Measurements from ENCODE around the gene FKBP15. TPM values are rescaled to one million over a fixed set of nuclear protein-coding genes. Genes with fewer than 3 reads are reported as not detected.

The FKBP15 gene
- total RNA-seq, 3 donors from 2014 or later, result 26.6 to 30.9 (median 26.8) TPM

DNA sequence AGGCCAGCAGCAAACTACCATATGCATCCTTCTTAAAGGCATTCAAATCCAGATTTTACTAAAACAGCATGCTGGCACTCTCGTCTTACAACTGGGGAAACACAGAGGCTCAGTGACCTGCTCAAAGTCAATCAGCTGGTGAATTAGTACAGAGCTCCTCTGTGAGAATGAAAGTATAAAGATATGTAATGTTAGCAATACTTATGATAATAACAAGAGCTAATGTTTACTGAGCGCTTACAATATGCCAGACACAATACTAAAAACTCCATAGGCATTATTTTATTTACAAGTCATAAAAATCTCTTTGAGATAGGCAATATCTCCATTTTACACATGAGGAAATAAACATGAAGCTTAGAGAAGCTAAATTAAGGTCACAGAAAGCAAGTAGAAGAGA, 28.6 kb downstream of the FKBP15 start:
- H3K4me1 ChIP-seq (ENCODE audit: low read depth), result no peaks in the 10 kb centered on the region
- H3K4me3 ChIP-seq, result no peak overlapping the region
- H3K9me3 ChIP-seq, result no peaks in the 10 kb centered on the region
- no peak for DNase-seq
- intact Hi-C loops (cut with DNase I, micrococcal nuclease), result no loop called here
- peak; percentile 24 for ATAC-seq
- peaks cover 5% of the 10 kb centered on the region for H3K36me3 ChIP-seq (ENCODE audit: low read depth)
- TF ChIP-seq, protein P1, sequence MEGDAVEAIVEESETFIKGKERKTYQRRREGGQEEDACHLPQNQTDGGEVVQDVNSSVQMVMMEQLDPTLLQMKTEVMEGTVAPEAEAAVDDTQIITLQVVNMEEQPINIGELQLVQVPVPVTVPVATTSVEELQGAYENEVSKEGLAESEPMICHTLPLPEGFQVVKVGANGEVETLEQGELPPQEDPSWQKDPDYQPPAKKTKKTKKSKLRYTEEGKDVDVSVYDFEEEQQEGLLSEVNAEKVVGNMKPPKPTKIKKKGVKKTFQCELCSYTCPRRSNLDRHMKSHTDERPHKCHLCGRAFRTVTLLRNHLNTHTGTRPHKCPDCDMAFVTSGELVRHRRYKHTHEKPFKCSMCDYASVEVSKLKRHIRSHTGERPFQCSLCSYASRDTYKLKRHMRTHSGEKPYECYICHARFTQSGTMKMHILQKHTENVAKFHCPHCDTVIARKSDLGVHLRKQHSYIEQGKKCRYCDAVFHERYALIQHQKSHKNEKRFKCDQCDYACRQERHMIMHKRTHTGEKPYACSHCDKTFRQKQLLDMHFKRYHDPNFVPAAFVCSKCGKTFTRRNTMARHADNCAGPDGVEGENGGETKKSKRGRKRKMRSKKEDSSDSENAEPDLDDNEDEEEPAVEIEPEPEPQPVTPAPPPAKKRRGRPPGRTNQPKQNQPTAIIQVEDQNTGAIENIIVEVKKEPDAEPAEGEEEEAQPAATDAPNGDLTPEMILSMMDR (IDR thresholded peaks at IDR 0.05), result no peak

DNA sequence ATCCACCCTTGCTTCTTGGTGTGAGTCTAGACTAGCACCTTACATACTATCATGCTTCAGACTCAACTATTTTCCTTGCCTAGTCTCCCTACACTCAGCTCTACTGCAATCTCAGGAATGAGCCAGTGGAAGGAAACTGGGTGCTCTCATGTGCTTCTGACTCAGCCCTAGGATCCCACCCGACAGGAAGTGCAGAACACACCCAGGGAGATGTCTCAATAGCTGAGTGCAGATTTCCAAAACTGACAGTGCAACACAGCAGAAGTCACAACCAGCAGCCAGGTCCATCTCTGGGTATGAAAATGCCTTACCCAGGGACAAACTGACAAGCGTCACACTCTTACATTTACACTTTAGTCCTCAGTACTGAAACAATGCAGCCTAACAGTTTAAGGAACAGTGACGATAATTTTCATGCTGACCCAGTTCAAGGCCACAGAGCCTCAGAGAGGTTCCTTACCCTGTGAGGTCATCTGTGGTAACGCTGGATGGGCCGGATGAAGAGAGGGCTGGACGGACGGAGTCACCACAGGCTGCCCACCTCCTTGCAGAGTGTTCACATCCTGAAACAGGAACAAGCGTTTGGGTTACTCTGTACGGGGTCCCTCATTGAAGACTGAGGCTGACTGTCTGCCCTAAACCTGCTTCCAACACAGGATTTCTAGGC, 33.0 kb downstream of the FKBP15 start:
- peak; percentile 77 for ATAC-seq
- TF ChIP-seq, protein P1 (IDR thresholded peaks at IDR 0.05), result no peak
- Histone ChIP-seq H3K4me3 (no peak overlapping the region), H3K9me3 (no peaks in the 10 kb centered on the region), H3K4me1 (ENCODE audit: low read depth) (no peaks in the 10 kb centered on the region), H3K36me3 (ENCODE audit: low read depth) (peaks cover 5% of the 10 kb centered on the region)
- intact Hi-C loops (cut with DNase I, micrococcal nuclease), result no loop called here
- peak in 2 of 3 donors; percentile 20 to 56 for DNase-seq

DNA sequence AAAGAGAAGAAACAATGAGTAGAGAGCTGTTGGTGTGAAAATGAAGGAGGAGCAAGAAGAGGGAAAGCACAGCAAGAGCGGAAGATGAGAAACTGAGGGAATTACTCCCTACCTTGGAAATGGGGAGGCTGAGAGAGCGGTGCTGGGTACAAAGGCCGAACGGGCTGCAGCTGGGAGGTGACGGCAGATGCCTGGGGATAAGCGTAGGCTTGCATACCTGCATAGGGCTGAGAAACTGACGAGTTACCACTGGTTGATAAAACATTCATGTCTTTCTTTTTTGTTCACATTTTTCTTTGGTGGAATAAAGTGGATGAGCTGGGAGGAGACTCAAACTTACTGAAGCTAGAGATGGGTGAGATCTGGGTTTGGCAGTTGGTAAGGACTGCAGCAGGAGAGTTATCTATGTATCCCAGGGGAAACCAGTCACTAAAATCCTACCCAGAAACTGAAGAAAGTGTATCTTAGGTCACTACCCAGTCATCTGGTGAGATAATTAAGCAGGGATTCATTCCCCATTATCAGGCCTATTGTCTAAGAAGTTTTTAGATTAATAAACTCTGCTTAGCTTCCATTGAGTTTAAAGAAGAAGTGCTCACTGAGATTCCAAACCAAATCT, 34.8 kb downstream of the FKBP15 start:
- DNase-seq (no peak), ATAC-seq (no peak)
- Histone ChIP-seq H3K4me3 (no peak overlapping the region), H3K4me1 (ENCODE audit: low read depth) (no peaks in the 10 kb centered on the region), H3K36me3 (ENCODE audit: low read depth) (peaks cover 5% of the 10 kb centered on the region), H3K9me3 (no peaks in the 10 kb centered on the region)
- TF ChIP-seq, protein P1 (IDR thresholded peaks at IDR 0.05), result no peak
- intact Hi-C loops (cut with DNase I, micrococcal nuclease), result no loop called here

DNA sequence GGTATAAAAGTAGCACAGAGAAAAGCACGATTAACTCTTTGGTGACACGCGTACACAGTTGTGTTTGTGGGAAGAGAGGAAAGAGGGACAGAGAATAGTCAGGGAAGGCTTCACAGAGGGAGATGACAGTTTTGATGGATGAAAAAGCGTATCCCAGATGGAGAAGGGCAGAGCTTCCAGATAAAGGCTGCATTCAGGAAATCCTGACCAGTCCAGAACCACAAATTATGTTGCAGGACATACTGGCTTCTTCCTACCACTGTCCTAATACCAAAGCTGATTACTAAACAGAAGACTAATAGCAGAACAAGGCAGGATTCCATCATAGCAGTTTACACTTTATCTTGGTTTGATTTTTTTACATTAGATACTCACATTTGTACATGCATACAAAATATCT, 35.8 kb downstream of the FKBP15 start:
- DNase-seq, result no peak
- Histone ChIP-seq H3K4me1 (ENCODE audit: low read depth) (no peaks in the 10 kb centered on the region), H3K9me3 (no peaks in the 10 kb centered on the region), H3K36me3 (ENCODE audit: low read depth) (peaks cover 5% of the 10 kb centered on the region), H3K4me3 (no peak overlapping the region)
- TF ChIP-seq, protein P1 (IDR thresholded peaks at IDR 0.05), result no peak
- no peak for ATAC-seq
- intact Hi-C loops (cut with DNase I, micrococcal nuclease), result no loop called here

DNA sequence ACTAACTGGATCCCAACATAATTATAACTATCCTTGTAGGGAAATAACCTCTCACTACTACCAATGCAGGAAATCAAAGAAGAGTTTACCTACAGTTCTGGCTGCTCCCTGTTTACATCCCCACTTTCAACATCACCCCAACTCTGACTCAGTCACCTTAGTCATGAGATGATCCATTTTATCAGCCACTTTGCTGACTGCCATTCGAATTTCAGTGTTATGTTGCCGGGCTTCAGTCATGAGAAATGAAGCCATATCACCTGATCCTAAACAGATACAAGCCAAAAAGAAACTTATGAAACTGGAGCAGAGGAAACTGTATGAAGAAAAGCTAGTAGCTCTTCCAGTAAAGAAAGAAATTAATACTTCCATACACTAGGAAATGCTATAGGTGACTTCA, 36.5 kb downstream of the FKBP15 start:
- TF ChIP-seq, protein P1 (IDR thresholded peaks at IDR 0.05), result no peak
- peaks cover 5% of the 10 kb centered on the region for H3K36me3 ChIP-seq (ENCODE audit: low read depth)
- no peak for ATAC-seq
- no peak for DNase-seq
- H3K4me3 ChIP-seq, result no peak overlapping the region
- intact Hi-C loops (cut with DNase I, micrococcal nuclease), result no loop called here
- H3K4me1 ChIP-seq (ENCODE audit: low read depth), result no peaks in the 10 kb centered on the region
- H3K9me3 ChIP-seq, result no peaks in the 10 kb centered on the region

Data from mucosa of descending colon (tissue), 3 donors.